Esophagus muscularis mucosa (tissue), 4 donors: ENCODE results near the gene LIMK2. TPM values are rescaled to one million over a fixed set of nuclear protein-coding genes. Genes with fewer than 3 reads are reported as not detected.

ENCODE experiments used
- DNase-seq: peaks from one replicate; pipeline ENCODE4 v3.0.0-alpha.2; 2017; ENCODE audit errors: extremely low spot score
- H3K27ac ChIP-seq, 4 donors: fragments of 200-600 bp; sonication (generic); replicated peaks in 1 of 4; 1 replicate in 3 of 4; 2 replicates in 1 of 4; pipeline ENCODE4 v1.5.1; 2016 to 2019; ENCODE audit warnings: mild to moderate bottlenecking in 1 of 4
- H3K27me3 ChIP-seq, 4 donors: fragments of 200-600 bp; sonication (generic); one replicate each; pipeline versions ENCODE4 v1.5.1 to v1.6.0; 2016 to 2019
- H3K36me3 ChIP-seq, 4 donors: fragments of 200-600 bp; sonication (generic); one replicate each; pipeline ENCODE4 v1.5.1; 2016 to 2019
- H3K4me1 ChIP-seq, 4 donors: fragments of 200-600 bp; sonication (generic); one replicate each; pipeline ENCODE4 v1.5.1; 2016 to 2019
- H3K4me3 ChIP-seq, 4 donors: fragments of 200-600 bp; sonication (generic); 1 replicate in 2 of 4; 2 replicates in 2 of 4; pipeline ENCODE4 v1.5.1; 2016 to 2019; ENCODE audit warnings: mild to moderate bottlenecking in 4 of 4, moderate library complexity in 1 of 4
- H3K9me3 ChIP-seq, 4 donors: fragments of 200-600 bp; sonication (generic); 1 replicate in 3 of 4; 2 replicates in 1 of 4; pipeline ENCODE4 v1.5.1; 2016 to 2019
- CTCF ChIP-seq, 3 experiments: fragments of 200-600 bp in 2 of 3; fragments of 450-650 bp in 1 of 3; sonication (generic) in 2 of 3; IDR thresholded peaks; one replicate each; pipeline ENCODE4 v1.5.1; 2017 to 2019; ENCODE audit warnings: antibody characterized with exemption in 3 of 3, mild to moderate bottlenecking in 2 of 3, moderate library complexity in 1 of 3
- EP300 ChIP-seq: sonication (generic); formaldehyde crosslinking; IDR thresholded peaks from one replicate; pipeline ENCODE4 v1.6.1; 2017; ENCODE audit warnings: antibody characterized with exemption
- POLR2A ChIP-seq: fragments of 450-650 bp; IDR thresholded peaks from one replicate; pipeline ENCODE4 v1.6.1; 2017; ENCODE audit warnings: antibody characterized with exemption, moderate library complexity, mild to moderate bottlenecking, low read depth
- POLR2AphosphoS5 ChIP-seq, 2 donors: sonication (generic); formaldehyde crosslinking; IDR thresholded peaks; one replicate each; pipeline ENCODE4 v1.6.1; 2017; ENCODE audit warnings: antibody characterized with exemption in 2 of 2
- WGBS: methylation state at CpG from one replicate; pipeline ENCODE4 v1.1.5; 2018; 5-methylcytosine and 5-hydroxymethylcytosine counted together
- intact Hi-C: fragments of 100-400 bp; cut with DNase I; formaldehyde crosslinking; loops from one replicate; pipeline ENCODE4 v1.15.1; 2023
- total RNA-seq, 4 donors: library from RNA; depleted of rRNA; stranded (reverse); fragments of >200 nt; gene quantifications; one replicate each; pipeline versions ENCODE4 v1.1.0 to v1.2.1, GENCODE V29; 2016

LIMK2 gene
- total RNA-seq, 4 donors from 2014 or later: 12.0 to 18.2 (median 14.3) TPM

DNA sequence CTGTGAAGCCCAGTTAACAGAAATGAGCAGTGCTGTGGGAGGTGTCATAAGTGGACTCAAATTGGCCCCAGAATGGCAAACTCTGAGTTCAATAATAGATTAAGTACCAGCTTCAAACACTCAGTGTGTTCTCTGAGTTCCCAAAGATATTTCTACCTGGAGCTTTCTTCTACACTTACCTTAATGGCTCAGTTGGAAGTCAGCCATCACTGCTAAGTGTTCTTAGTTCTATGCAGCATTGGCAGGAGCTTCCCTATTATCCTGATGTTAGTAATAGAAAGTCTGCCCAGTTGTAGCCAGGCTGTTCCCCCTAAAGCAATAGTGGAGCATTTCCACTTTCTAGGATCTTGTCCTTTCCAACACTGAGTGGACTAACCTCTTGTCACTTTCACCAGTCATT lies 89.9 kb downstream of the LIMK2 start:
- Histone ChIP-seq H3K36me3 (no peaks in the 10 kb centered on the region), H3K4me3 (no peak overlapping the region), H3K27me3 (no peaks in the 10 kb centered on the region), H3K27ac (no peak overlapping the region), H3K4me1 (peaks cover 0 to 12% (median 4%) of the 10 kb centered on the region in 4 donors), H3K9me3 (no peaks in the 10 kb centered on the region)
- DNase-seq: no peak
- TF ChIP-seq POLR2A (no peak), POLR2AphosphoS5 (IDR thresholded peaks at IDR 0.05) (no peak), CTCF (IDR thresholded peaks at IDR 0.05) (no peak), EP300 (no peak)
- intact Hi-C loops: no loop called here

DNA sequence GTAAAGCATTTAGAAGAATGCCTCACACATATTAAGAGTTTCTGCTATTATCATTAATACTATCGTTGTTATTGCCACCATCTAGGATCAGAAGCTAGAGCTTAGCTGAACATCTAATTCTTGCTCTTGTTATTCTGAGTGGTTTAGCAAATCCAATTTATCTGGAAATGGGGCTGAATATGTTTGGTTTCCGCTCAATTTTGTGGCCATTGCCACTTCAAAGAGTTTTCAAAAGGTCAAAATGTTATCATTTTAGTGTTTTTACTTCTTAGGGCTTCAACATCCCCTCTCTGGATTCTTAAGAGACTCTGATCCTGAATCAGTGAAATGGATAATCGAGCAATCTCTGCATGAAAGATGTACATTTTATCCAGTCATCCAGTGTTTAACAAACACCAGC lies 90.4 kb downstream of the LIMK2 start:
- WGBS: 92% methylated on average over 3 of the region's 3 CpGs
- intact Hi-C loops: no loop called here
- no peak for TF ChIP-seq CTCF (IDR thresholded peaks at IDR 0.05)
- TF ChIP-seq POLR2A: no peak
- TF ChIP-seq POLR2AphosphoS5 (IDR thresholded peaks at IDR 0.05): no peak
- TF ChIP-seq EP300: no peak

GRCh38 chr22:31305194-31305593 lies 93.1 kb downstream of the LIMK2 start:
- Histone ChIP-seq H3K9me3 (no peaks in the 10 kb centered on the region), H3K27me3 (no peaks in the 10 kb centered on the region), H3K27ac (no peak overlapping the region), H3K36me3 (no peaks in the 10 kb centered on the region), H3K4me1 (peaks cover 0 to 4% (median 0%) of the 10 kb centered on the region in 4 donors), H3K4me3 (no peak overlapping the region)
- TF ChIP-seq POLR2A (no peak), POLR2AphosphoS5 (IDR thresholded peaks at IDR 0.05) (no peak), CTCF (IDR thresholded peaks at IDR 0.05) (no peak), EP300 (no peak)
- DNase-seq: no peak
- WGBS: 96% methylated on average over 3 of the region's 3 CpGs
- intact Hi-C loops: no loop called here

More for the DNA sequence above, 90.4 kb downstream of the LIMK2 start:
- DNase-seq: no peak
- peaks cover 0 to 8% (median 0%) of the 10 kb centered on the region in 4 donors for H3K4me1 ChIP-seq
- H3K4me3 ChIP-seq: no peak overlapping the region
- no peak overlapping the region for H3K27ac ChIP-seq
- no peaks in the 10 kb centered on the region for H3K9me3 ChIP-seq
- H3K27me3 ChIP-seq: no peaks in the 10 kb centered on the region
- H3K36me3 ChIP-seq: no peaks in the 10 kb centered on the region

GRCh38 chr22:31308181-31308580 lies 96.1 kb downstream of the LIMK2 start:
- Histone ChIP-seq H3K4me3 (no peak overlapping the region), H3K27me3 (no peaks in the 10 kb centered on the region), H3K36me3 (no peaks in the 10 kb centered on the region), H3K27ac (no peak overlapping the region), H3K9me3 (no peaks in the 10 kb centered on the region), H3K4me1 (peaks cover 0 to 4% (median 4%) of the 10 kb centered on the region in 4 donors)
- intact Hi-C loops: no loop called here
- DNase-seq: no peak
- no peak for TF ChIP-seq POLR2AphosphoS5 (IDR thresholded peaks at IDR 0.05)
- TF ChIP-seq CTCF (IDR thresholded peaks at IDR 0.05): no peak
- no peak for TF ChIP-seq EP300
- TF ChIP-seq POLR2A: no peak
